Amniotic stem cell (primary cell): Measurements from ENCODE around the gene ABCC9.
"Not testable (repeated sequence)": the region's sequence is repeated elsewhere in the genome, so short reads cannot be mapped to it uniquely, and the experiment has no call there.

Experiments
- DNase-seq: peaks from one replicate; lab custom pipeline; 2025; lab: John Stamatoyannopoulos, UW

The ABCC9 gene

GRCh38 chr12:21815306-21816062 lies 125.7 kb downstream of the ABCC9 start:
- DNase-seq = no peak

GRCh38 chr12:21814814-21815213 lies 126.4 kb downstream of the ABCC9 start:
- no peak for DNase-seq

GRCh38 chr12:21814327-21814726 lies 126.9 kb downstream of the ABCC9 start:
- no peak for DNase-seq

GRCh38 chr12:21813751-21814150 lies 127.5 kb downstream of the ABCC9 start:
- no peak for DNase-seq

GRCh38 chr12:21813125-21813524 lies 128.1 kb downstream of the ABCC9 start:
- DNase-seq = no peak

- not testable (repeated sequence) for DNase-seq
Observed at GRCh38 chr12:21812340-21812739, 128.9 kb downstream of the ABCC9 start.

GRCh38 chr12:21809100-21809499 lies 132.1 kb downstream of the ABCC9 start:
- DNase-seq = no peak

GRCh38 chr12:21806255-21806654 lies 135.0 kb downstream of the ABCC9 start:
- no peak for DNase-seq

- DNase-seq = no peak
Observed at GRCh38 chr12:21801522-21802288, 139.5 kb downstream of the ABCC9 start.

- DNase-seq = no peak
Observed at GRCh38 chr12:21800011-21800410, 141.2 kb downstream of the ABCC9 start.

- DNase-seq = no peak
Observed at GRCh38 chr12:21797539-21797938, 143.7 kb downstream of the ABCC9 start.

GRCh38 chr12:21795648-21796328 lies 145.4 kb downstream of the ABCC9 start:
- no peak for DNase-seq

GRCh38 chr12:21794807-21795595 lies 146.2 kb downstream of the ABCC9 start:
- DNase-seq = not testable (repeated sequence)

- DNase-seq = not testable (repeated sequence)
Observed at GRCh38 chr12:21789687-21790086, 151.5 kb downstream of the ABCC9 start.

GRCh38 chr12:21788089-21788983 lies 152.9 kb downstream of the ABCC9 start:
- DNase-seq = no peak

GRCh38 chr12:21786041-21786531 lies 155.1 kb downstream of the ABCC9 start:
- no peak for DNase-seq

- DNase-seq = not testable (repeated sequence)
Observed at GRCh38 chr12:21782723-21783122, 158.5 kb downstream of the ABCC9 start.

GRCh38 chr12:21780786-21781185 lies 160.4 kb downstream of the ABCC9 start:
- no peak for DNase-seq

GRCh38 chr12:21776175-21776574 lies 165.1 kb downstream of the ABCC9 start:
- DNase-seq = no peak

GRCh38 chr12:21775133-21775820 lies 165.9 kb downstream of the ABCC9 start:
- no peak for DNase-seq
